ENCODE measurements around the gene MAP7.
"Not testable (repeated sequence)": the region's sequence is repeated elsewhere in the genome, so short reads cannot be mapped to it uniquely, and the experiment has no call there.

Gene MAP7

DNA sequence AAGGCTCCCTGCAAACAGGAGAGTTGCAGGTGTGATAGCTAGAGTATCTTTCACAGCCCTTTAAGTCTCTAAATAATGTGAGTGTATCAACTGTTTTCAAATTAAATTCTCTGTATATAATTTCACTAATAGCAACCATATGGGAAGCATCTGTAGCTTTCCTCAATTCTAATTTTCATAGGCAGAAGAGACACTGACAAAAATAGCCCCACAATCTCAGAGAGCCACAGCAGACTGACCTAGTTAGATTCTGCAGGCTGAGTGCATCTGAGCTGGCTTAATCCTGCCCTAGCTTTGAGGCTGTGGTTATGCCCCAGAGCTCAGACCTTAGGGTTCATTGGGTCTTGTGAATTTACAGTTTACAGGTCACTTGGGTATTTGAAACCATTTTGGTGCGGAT, 63.9 kb downstream of the MAP7 start:
- in situ Hi-C loops (cut with MboI; ENCODE audit: low pct_unique_long_range_greater_than_20kb, low sequenced_read_pairs) = no loop called here
- no peak for DNase-seq

DNA sequence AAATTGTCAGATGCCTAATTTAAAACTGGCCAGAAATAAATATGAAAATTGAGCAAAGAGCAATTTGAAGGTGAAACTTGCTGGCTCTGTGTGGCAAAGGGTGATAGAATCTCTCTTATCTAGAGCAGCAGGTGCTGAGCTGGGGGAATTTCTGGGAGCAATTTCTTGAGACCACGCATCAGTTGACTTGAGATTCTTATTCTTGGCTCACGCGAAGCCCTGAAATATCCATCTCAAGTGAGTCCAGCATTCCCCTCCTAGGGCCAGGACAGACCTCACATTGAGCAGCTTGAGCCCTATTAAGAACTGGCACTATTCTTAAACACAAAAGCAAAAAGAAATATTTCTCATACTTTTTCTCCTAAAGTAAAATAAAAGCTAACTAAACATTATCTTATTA, 66.3 kb downstream of the MAP7 start:
- DNase-seq = no peak
- in situ Hi-C loops (cut with MboI; ENCODE audit: low pct_unique_long_range_greater_than_20kb, low sequenced_read_pairs) = no loop called here

DNA sequence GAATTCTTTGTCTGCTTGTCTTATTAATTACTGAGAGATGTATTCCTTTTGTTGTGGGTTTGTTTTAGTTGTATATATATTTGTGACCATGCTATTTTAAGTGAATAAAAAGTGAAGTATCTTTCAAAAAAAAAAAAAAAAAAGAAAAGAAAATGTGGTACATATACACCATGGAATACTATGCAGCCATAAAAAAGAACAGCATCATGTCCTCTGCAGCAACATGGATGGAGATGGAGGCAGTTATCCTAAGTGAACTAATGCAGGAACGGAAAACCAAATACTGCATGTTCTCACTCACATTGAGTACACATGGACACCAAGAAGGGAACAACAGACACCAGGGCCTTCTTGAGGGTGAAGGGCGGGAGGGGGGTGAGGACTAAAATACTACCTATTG, 67.2 kb downstream of the MAP7 start:
- DNase-seq; in situ Hi-C loops (cut with MboI; ENCODE audit: low pct_unique_long_range_greater_than_20kb, low sequenced_read_pairs): not testable (repeated sequence)

DNA sequence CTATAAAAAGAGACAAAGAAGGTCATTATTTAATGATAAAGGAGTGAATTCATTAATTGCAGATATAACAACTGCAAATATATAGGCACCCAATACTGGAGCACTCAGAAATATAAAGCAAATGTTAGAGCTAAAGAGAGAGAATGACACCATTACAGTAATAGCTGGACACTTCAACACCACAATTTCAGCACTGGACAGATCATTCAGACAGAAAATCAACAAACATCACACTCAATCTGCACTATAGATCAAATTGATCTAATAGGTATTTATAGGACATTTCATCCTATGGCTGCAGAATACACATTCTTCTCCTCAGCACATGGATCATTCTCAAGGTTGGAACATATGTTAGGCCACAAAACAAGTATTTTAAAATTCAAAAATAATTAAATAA, 72.7 kb downstream of the MAP7 start:
- DNase-seq = no peak
- in situ Hi-C loops (cut with MboI; ENCODE audit: low pct_unique_long_range_greater_than_20kb, low sequenced_read_pairs) = no loop called here

DNA sequence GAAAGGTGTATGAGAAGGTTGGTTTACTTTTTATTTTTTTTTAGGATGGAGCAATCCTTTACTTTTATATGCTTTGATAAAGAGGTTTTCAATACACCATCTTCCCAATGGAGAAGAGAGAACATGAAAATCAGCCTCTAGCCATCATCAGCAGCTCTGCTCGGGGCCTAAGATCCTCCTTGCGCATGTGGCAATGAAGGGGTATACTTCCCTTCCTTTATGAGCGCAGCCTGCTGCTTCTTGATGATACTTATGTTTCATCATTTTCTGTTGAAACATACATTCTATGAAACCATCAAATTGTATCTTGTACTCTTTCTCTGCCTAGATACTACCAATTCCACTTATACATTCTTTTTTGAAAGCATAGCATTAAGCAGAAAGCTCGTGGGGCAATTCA, 74.5 kb downstream of the MAP7 start:
- no peak for DNase-seq
- in situ Hi-C loops (cut with MboI; ENCODE audit: low pct_unique_long_range_greater_than_20kb, low sequenced_read_pairs) = no loop called here

DNA sequence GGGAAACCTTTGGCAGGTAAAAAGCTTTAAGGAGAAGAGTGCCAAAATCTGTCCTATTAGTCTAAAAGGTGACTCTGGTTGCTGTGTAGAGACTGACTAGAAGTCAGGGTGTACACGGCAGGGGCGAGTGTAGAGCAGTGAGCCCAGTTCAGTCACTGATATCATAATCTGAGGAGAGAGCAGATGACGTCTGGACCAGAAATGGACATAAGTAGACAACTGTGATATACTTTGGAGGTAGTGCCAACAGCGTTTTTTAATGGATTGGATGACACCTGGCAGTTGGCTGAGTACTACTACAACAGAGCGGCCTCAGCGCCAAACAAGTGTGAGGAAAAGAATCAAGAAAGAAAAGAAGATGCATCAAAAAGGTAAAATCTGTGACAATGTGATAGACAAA, 76.0 kb downstream of the MAP7 start:
- no peak for DNase-seq
- in situ Hi-C loops (cut with MboI; ENCODE audit: low pct_unique_long_range_greater_than_20kb, low sequenced_read_pairs) = no loop called here

DNA sequence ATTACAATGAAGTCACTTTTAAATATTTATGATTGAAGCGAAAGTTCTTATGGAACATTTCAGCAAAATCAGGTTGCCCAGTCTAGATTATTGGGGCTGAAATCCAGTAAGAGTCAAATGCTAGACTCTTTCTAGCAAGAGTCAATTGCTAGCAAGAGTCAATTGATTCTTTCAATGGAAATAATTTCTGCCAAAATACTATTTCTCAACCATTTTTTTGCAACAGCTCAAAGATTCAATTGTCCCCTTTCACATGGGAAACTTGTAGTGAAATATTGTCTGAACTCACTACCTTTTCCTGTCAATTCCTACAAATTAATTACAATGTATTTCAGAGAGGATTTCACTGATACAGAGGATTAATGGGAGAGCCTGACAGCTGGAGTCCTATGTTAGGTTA, 78.3 kb downstream of the MAP7 start:
- in situ Hi-C loops (cut with MboI; ENCODE audit: low pct_unique_long_range_greater_than_20kb, low sequenced_read_pairs) = no loop called here
- DNase-seq = no peak

DNA sequence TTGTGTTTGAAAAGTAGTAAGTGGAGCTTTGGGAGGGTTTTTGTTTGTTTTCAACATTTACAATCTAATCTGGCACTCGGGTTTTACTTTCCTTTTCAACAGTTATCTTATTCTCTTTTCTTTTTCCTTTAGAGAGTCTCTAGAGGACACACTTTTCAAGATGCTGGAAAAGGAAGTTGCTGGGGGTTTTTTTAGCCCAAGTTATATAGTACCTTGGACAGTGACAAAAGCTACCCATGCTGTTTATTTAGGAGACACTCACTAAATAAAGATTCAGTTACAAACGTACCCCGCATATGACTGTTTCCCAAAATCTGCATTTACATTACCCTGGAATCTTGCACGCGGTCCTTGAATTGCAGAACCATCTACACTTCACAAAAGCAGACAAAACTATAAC, 78.8 kb downstream of the MAP7 start:
- peak; percentile 30 for DNase-seq
- in situ Hi-C loops (cut with MboI; ENCODE audit: low pct_unique_long_range_greater_than_20kb, low sequenced_read_pairs) = no loop called here

DNA sequence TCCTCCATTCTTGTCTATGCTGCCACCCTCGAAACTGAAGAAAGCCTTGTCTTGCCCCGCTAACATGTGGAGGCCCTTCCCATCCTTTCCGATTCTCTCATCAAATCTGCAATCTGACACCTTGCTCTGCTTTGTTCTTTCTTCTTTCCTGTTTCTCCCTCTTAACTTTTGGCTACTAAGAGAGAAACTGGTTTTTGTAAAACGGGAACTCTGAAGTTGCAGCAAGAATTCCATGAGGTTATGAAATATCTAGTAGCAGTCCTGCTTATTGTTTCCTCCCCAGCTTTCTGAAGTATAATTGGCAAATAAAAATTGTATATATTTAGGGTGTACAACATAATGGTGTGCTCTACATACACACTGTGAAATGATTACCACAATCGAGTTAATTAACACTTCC, 80.2 kb downstream of the MAP7 start:
- peak; percentile 42 for DNase-seq
- in situ Hi-C loops (cut with MboI; ENCODE audit: low pct_unique_long_range_greater_than_20kb, low sequenced_read_pairs) = no loop called here

DNA sequence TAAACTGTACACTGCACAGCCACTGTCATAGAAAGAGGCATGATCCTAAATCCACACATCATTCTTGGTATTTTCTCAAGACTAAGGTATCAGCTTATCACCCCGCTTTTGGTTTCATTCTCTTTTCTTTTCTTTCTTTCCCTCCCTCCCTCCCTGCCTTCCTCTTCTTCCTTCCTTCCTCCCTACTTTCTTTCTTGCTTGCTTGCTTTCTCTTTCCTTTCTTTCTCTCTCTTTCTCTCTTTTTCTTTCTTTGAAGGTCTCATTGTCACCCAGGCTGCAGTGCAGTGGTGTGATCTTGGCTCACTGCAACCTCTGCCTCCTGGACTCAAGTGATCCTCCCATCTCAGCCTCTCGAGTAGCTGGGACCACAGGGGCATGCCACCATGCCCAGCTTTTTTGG, 81.1 kb downstream of the MAP7 start:
- in situ Hi-C loops (cut with MboI; ENCODE audit: low pct_unique_long_range_greater_than_20kb, low sequenced_read_pairs) = no loop called here
- no peak for DNase-seq

DNA sequence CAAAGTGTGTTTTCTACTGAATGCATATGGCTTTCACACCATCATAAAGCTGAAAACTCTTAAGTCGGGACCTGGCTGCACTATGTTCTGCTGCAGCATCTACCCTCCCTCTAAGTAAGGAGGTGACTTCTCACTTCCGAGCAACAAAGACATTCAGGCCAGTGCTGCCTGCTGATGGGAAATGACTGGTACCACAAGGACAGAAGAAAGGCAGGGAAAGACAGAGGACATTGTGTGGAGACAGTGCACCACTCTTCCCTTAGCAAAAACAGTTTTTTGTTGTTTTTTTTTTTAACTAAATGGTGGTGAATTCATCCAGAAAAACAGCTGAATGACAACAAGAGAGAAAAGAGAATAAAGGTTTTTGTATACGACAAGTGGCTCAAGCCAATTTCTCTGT, 81.5 kb downstream of the MAP7 start:
- in situ Hi-C loops (cut with MboI; ENCODE audit: low pct_unique_long_range_greater_than_20kb, low sequenced_read_pairs) = no loop called here
- no peak for DNase-seq

DNA sequence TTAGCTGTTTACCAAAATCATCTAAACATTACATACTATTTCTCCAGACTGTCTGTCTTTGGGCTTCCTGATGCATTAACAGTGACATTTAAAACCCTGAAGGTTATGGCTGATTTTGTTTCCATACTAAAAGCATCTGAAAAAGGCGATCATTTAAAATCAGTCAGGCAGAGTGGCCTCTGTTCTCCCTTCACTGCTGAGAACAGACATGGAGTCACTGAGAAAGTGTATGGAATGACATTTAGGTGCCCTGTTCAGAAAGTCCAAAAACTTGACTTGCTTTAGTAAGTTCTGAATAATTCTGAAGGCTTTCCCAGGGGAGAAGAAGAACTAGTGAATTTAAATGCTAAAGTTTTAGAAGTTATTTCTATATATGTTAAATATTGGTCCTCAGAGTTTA, 83.0 kb downstream of the MAP7 start:
- no peak for DNase-seq
- in situ Hi-C loops (cut with MboI; ENCODE audit: low pct_unique_long_range_greater_than_20kb, low sequenced_read_pairs) = no loop called here

DNA sequence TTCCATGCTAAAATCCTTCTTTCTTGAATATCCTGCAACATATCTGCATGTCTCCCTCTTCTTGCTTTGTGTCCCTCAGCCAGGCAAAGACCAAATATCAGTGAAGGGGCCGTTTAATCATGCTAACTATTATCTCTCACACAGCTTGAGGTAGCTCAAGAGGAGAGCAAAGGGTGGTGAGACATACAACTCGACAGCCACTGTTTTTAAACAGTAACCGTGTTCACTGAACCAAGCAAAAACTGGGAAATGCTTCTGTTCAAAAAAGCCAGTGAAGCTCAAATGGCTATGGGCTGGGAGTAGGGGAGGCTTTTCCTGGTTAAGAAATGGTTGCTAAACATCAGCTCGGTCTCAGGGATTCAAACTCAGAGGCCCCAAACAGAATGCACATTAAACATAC, 83.4 kb downstream of the MAP7 start:
- in situ Hi-C loops (cut with MboI; ENCODE audit: low pct_unique_long_range_greater_than_20kb, low sequenced_read_pairs) = no loop called here
- DNase-seq = peak; percentile 16

DNA sequence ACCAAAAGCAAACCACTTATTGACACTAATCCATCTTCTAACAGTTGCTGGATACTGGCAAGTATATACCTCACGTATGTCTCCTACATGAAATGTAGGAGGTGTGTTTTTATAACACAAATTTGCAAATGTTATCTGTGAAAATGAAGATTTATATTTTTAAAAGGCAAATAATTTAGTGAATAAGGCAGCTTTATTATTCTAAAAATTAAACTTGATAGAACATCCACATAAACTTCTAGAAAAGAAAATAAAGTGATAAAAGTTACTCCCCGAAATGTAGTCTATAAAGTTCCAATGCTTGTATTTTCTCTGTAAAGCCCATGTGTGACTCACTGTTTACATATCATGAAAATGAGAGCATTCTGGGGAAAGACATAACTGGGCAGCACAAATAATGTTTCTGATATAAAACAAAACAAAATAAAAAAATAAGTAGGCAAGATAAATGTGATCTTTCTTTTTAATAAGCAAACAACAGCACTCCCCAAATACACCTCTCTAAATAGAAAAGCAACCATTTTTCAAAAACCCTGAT, 84.4 kb downstream of the MAP7 start:
- in situ Hi-C loops (cut with MboI; ENCODE audit: low pct_unique_long_range_greater_than_20kb, low sequenced_read_pairs) = no loop called here
- DNase-seq = no peak

DNA sequence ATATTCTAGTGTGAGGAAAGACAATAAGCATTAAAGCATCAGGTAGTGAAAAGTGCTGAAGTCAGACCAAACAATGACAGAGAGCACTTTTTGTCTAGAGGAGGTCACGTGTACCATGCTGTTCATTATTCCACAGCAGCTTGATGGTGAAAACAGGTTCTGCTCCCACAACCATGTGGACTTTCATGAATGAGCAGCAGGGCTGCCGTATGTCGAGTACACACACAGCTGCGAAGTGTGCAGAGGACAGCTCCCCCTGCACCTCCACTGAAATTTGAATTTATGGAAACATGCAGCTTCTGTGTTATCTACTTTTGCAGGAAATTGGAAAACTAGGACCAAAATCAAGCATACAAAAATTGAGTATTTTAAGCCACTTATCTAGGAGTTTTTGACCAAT, 85.3 kb downstream of the MAP7 start:
- in situ Hi-C loops (cut with MboI; ENCODE audit: low pct_unique_long_range_greater_than_20kb, low sequenced_read_pairs) = no loop called here

DNA sequence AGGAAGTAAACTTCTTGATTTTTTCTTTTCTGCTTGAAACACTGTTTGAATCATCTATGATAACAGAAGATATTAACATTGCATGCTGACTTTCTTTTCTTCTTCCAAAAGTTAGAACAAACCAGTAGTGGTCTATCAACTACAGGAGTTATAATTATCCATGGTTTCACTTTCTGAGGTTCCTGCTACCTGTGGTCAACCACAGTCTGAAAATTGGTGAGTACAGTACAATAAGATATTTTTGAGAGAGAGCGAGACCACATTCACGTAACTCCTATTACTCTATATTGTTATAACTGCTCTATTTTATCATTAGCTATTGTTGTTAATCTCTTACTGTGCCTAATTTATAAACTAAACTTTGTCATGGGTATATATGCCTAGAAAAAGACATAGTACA, 86.1 kb downstream of the MAP7 start:
- in situ Hi-C loops (cut with MboI; ENCODE audit: low pct_unique_long_range_greater_than_20kb, low sequenced_read_pairs) = no loop called here
- DNase-seq = peak; percentile 49

More for the DNA sequence above, 85.3 kb downstream of the MAP7 start:
- no peak for DNase-seq

DNA sequence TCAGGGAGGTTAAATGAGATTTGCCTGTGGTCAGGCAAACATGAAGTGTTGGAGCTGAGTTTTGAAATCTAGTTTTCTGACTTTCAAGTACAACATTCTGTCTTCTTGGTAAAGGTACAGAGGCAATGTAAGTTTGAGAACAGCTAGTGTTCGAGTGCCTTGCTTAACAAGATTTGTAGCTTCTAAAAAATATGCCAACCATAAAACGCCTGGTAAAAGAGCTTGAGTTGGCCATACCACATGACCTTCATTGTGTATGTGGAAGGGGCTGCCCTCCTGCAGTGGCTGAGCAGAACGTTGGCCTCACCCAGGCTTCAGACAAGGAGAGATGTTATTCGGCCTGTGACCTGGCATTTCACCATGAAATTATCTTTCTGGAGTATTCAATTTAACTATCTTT, 86.5 kb downstream of the MAP7 start:
- DNase-seq = no peak
- in situ Hi-C loops (cut with MboI; ENCODE audit: low pct_unique_long_range_greater_than_20kb, low sequenced_read_pairs) = no loop called here

DNA sequence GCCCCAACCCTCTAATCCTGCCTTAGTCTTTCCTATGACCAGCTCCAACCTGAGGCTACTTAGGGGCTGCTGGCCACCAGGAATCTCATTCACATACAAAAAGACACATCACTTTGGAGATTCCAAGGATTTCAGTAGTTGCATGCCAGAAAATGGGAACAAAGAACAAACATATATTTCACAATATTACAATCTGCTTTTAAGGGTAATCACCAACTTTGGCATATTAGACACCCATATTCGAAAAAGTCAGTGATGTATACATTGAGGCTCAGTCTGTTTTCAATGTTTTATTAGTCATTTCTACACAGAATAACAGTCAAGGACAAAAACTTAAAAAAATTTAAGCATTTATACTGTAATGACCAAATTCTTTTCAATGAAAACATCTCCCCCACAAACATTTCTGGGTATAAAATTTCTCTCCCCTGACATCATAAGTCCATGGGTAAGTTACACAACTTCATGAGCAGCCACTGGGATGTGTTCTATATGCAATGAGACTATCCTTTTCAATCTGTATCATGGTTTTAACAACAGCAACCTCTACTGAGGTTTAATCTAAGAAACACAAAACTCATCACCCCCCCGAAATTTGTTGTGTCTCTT, 103.5 kb downstream of the MAP7 start:
- in situ Hi-C loops (cut with MboI; ENCODE audit: low pct_unique_long_range_greater_than_20kb, low sequenced_read_pairs) = no loop called here
- no peak for DNase-seq

DNA sequence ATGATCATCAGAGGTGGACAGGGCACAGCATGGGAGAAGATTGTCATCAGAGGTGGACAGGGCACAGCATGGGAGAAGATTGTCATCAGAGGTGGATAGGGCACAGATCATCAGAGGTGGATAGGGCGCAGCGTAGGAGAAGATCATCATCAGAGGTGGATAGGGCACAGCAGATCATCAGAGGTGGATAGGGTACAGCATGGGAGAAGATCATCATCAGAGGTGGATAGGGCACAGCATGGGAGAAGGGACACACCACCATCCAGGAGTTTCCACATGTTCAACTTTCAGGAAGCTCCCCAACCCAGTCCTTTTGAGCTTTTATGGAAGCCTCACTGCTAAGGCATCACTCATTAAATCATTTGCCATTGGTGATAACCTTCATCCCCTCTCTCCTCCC, 104.1 kb downstream of the MAP7 start:
- in situ Hi-C loops (cut with MboI; ENCODE audit: low pct_unique_long_range_greater_than_20kb, low sequenced_read_pairs) = no loop called here
- DNase-seq = no peak

DNA sequence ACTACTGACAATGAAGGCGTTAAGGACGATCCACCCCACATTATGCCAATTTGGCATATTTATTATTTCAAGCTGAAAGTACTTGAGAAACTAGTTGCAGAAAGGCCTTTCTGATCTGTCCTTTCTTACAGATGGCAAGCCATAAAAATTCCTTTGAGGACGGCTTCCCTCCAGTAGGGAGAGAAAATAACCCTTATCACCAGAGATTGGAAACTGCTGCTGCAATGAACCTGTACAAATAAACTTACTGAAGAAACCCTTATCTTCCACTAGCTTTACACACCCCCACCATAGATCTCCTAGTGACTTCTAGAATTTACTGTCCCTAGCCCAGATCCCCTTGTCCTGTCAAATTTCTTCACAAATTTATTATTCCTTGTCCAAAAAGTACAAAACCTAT, 105.2 kb downstream of the MAP7 start:
- DNase-seq = no peak
- in situ Hi-C loops (cut with MboI; ENCODE audit: low pct_unique_long_range_greater_than_20kb, low sequenced_read_pairs) = no loop called here

DNA sequence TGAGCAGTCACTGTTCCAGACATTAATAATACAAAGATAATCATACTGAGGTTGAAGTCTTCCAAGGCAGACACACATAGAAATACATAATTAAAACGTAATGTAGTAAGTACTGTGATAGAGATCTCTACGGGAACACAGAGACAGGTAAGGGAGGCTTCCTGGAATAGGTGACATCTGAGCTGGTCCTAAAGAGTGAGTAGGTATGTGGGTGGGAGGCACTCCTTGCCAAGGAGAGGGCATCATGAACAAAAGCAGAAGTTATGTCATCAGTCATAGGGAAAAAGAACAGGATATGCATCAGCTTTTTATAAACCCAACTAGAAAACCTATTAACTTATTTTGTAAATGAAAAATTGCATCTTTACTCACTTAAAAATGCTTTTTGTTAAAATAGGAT, 110.0 kb downstream of the MAP7 start:
- peak; percentile 21 for DNase-seq
- in situ Hi-C loops (cut with MboI; ENCODE audit: low pct_unique_long_range_greater_than_20kb, low sequenced_read_pairs) = no loop called here
